GM19193 (cell line): ENCODE data around the gene ACTR8.

Experiments used
- POLR2A ChIP-seq: IDR thresholded peaks from 4 replicates; pipeline ENCODE4 v1.6.1; 2011; ENCODE audit not compliant: insufficient read depth, insufficient read length; ENCODE audit errors: extremely low read depth

The ACTR8 gene

DNA sequence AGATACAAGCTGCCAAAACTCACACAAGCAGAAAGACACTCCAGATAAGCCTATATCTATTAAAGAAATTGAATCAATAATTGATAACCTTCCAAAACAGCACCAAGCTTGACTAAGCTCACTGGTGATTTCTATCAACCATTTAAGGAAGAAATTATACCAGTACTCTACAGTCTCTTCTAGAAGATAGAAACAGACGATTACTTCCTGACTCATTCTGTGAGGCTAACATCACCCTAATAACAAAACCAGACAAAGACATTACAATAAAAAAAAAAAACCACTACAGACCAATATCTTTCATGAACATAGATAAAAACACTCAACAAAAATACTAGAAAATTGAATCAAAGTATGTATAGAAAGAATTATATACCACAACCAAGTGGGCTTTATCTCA lies 55.9 kb downstream of the ACTR8 start:
- TF ChIP-seq POLR2A, result no peak

GRCh38 chr3:53824795-53825194 lies 57.2 kb downstream of the ACTR8 start:
- no peak for TF ChIP-seq POLR2A

- TF ChIP-seq POLR2A, result no peak
Measured at GRCh38 chr3:53823956-53824657, 57.8 kb downstream of the ACTR8 start.

DNA sequence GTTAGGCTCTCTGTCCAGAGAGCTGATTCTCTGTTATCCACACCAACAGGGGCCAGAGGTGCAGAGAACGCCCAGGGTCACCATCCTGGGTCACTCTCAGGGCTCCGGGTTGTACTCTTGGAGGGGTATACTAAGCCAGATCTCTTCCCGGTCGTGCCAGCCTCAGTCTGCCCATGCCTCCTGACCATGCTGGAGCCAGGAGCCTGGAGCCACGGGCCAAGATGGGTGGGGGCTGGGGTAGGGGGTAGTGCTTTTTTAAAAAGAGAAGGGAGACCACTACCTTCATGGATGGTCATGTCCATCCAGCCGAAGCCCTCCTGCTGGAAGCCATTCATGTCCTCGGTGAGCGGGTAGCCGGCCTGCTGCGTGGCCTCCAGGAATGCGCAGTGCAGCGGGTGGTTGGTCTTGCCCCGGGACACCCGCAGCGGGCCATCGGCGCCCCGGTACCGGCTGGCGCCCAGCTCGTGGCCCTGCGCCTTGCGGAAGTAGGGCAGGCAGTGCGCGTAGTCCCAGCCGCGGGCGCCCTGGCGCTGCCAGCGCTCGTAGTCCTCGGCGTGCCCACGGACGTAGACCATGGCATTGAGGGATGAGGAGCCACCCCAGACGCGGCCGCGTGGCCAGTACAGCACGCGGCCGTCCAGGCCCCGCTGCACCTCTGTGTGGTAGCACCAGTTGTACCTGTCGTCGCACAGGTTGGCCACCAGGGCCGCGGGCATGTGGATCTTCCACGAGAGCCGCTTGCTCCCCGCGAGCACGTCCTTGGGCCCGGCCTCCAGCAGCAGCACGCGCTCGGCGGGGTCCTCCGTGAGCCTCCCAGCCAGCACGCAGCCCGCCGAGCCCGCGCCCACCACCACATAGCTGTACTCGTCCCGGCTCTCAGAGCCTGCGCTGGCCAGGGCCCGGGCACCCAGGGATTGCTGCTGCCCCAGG lies 58.7 kb downstream of the ACTR8 start:
- TF ChIP-seq POLR2A, result no peak

DNA sequence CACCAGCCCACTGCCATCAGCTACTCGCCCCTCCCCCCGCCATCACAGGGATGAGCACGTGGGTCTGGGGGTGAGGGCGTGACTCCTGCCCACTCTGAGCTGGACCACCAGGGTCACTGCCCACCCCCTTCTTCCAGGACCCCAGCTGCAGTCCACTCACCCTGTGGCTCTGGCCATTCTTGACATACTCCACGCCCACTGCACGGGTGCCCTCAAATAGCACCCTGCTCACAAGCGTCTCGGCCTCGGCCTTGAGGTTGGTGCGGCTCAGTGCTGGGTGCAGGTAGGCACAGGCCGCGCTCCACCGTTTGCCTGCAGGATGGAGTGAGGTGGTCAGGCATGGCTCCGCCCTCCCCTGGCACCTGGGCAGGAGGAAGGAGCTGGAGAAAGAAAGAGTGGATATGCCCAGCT lies 59.6 kb downstream of the ACTR8 start:
- TF ChIP-seq POLR2A, result no peak

GRCh38 chr3:53821631-53822121 lies 60.3 kb downstream of the ACTR8 start:
- no peak for TF ChIP-seq POLR2A

- TF ChIP-seq POLR2A, result no peak
Measured at GRCh38 chr3:53820756-53821580, 61.0 kb downstream of the ACTR8 start.

GRCh38 chr3:53820084-53820483 lies 61.9 kb downstream of the ACTR8 start:
- TF ChIP-seq POLR2A, result no peak

DNA sequence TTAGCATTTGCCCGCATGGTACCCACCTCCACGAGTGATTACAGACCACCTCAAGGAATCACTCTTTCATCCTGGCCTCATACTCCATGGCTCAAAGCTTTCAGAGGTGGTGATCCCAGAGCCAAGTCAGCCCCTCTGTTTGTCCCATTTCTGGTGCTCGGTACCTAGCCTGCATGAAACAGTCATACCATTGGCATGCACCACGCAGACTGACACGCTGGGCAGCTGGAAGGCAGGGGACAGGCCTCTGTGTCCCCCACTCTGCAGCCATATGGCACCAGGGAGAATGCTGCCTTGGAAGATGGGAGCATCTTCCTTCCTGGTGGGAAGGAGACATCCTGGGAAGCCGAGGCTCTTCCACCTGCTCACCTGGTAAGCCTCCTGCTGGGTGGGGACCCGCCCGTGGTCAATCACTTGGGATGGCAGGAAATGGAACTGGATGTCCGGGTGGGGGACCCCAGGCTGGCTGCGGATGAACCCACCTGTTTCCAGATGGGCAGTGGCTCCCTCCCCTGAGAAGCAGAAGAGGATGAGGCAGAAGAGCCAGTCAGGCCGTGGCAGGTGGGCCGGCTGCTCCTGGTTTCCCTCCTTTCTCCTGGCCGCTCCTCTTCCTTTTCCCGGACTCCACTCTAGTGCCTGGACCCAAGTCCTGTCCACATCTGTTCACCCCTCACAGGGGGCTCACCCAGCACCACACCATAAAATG lies 62.6 kb downstream of the ACTR8 start:
- no peak for TF ChIP-seq POLR2A

- no peak for TF ChIP-seq POLR2A
Measured at GRCh38 chr3:53818221-53819162, 63.5 kb downstream of the ACTR8 start.

- TF ChIP-seq POLR2A, result no peak
Measured at GRCh38 chr3:53817809-53818208, 64.1 kb downstream of the ACTR8 start.

- TF ChIP-seq POLR2A, result no peak
Measured at GRCh38 chr3:53817211-53817610, 64.7 kb downstream of the ACTR8 start.
